Thyroid gland (tissue), 4 donors: ENCODE results near the gene FOXO1.

Source experiments
- POLR2A ChIP-seq, 2 donors: fragments of 450-650 bp; IDR thresholded peaks; one replicate each; pipeline ENCODE4 v1.6.1; 2017; ENCODE audit warnings: antibody characterized with exemption in 2 of 2, mild to moderate bottlenecking in 2 of 2, moderate library complexity in 1 of 2
- TF ChIP-seq, protein P1 (sequence below), 6 experiments: fragments of 200-600 bp in 3 of 6; fragments of 450-650 bp in 3 of 6; sonication (generic) in 3 of 6; IDR thresholded peaks; one replicate each; pipeline ENCODE4 v1.5.1; 2016 to 2019; ENCODE audit warnings: antibody characterized with exemption in 6 of 6, mild to moderate bottlenecking in 2 of 6, inconsistent platforms in 1 of 6, moderate library complexity in 1 of 6

DNA sequence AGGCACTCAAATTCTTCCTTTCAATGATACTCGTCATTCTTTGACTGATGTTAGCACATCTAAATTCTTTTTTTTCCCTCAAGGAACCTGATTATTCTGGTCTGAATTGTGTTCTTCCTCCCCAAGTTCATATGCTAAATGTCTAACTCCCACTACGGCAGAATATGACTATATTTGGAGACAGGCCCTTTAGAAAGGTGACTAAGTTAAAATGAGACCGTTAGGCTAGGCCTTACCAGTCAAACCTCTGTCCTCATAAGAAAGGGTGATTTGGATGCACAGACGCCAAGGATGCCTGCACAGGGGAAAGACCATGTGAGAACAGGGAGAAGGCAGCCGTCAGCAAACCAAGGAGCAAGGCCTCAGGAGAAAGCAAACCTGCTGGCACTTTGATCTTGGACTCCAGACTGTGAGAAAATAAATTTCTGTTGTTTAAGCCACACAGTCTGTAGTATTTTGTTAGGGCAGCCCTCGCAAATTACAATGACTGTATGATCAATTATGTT lies 13.1 kb upstream of the FOXO1 start:
- TF ChIP-seq, protein P1, sequence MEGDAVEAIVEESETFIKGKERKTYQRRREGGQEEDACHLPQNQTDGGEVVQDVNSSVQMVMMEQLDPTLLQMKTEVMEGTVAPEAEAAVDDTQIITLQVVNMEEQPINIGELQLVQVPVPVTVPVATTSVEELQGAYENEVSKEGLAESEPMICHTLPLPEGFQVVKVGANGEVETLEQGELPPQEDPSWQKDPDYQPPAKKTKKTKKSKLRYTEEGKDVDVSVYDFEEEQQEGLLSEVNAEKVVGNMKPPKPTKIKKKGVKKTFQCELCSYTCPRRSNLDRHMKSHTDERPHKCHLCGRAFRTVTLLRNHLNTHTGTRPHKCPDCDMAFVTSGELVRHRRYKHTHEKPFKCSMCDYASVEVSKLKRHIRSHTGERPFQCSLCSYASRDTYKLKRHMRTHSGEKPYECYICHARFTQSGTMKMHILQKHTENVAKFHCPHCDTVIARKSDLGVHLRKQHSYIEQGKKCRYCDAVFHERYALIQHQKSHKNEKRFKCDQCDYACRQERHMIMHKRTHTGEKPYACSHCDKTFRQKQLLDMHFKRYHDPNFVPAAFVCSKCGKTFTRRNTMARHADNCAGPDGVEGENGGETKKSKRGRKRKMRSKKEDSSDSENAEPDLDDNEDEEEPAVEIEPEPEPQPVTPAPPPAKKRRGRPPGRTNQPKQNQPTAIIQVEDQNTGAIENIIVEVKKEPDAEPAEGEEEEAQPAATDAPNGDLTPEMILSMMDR (IDR thresholded peaks at IDR 0.05): no peak
- no peak for TF ChIP-seq POLR2A (IDR thresholded peaks at IDR 0.05)
